Erythroblast (primary cell): ENCODE data around the gene CCDC51.

Experiments used
- GATA1 ChIP-seq: IDR thresholded peaks from 2 replicates; pipeline ENCODE4 v1.6.1; 2011; ENCODE audit warnings: low read depth, mild to moderate bottlenecking, control low read depth, low read length, moderate library complexity
- POLR2A ChIP-seq: IDR thresholded peaks from 2 replicates; pipeline ENCODE4 v1.6.1; 2011; ENCODE audit warnings: mild to moderate bottlenecking, low read length

- TF ChIP-seq POLR2A: no peak
- no peak for TF ChIP-seq GATA1
Measured at GRCh38 chr3:48474619-48475018, 34.7 kb upstream of the CCDC51 start.
